ENCODE measurements around the gene IFNAR2.

DNA sequence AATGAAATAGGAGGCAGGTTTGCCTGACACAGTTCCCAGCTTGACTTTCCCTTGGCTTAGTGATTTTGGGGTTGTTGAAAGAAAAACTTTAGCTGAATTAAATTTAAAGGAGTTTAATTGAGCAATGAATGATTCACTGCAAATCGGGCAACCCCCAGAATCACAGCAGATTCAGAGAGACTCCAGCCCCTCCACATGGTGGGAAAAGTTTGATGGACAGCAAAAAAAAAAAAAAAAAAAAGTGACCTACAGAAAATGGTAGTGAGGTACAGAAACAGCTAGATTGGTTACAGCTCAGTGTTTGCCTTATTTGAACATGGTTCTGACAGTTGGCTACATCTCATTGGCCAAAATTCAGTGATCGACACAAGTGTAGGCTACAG lies 12.6 kb upstream of the IFNAR2 start:
- TF ChIP-seq, protein P1, sequence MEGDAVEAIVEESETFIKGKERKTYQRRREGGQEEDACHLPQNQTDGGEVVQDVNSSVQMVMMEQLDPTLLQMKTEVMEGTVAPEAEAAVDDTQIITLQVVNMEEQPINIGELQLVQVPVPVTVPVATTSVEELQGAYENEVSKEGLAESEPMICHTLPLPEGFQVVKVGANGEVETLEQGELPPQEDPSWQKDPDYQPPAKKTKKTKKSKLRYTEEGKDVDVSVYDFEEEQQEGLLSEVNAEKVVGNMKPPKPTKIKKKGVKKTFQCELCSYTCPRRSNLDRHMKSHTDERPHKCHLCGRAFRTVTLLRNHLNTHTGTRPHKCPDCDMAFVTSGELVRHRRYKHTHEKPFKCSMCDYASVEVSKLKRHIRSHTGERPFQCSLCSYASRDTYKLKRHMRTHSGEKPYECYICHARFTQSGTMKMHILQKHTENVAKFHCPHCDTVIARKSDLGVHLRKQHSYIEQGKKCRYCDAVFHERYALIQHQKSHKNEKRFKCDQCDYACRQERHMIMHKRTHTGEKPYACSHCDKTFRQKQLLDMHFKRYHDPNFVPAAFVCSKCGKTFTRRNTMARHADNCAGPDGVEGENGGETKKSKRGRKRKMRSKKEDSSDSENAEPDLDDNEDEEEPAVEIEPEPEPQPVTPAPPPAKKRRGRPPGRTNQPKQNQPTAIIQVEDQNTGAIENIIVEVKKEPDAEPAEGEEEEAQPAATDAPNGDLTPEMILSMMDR (conservative IDR thresholded peaks at IDR 0.05; ENCODE audit: low read length): no peak
- no peak for TF ChIP-seq EZH2phosphoT487 (IDR thresholded peaks at IDR 0.05; ENCODE audit: borderline replicate concordance, low read depth, low read length)

Data from OCI-LY7 (cell line).